Ovary (tissue), 9 donors: Measurements from ENCODE around the gene DNAJC1. TPM values are rescaled to one million over a fixed set of nuclear protein-coding genes. Genes with fewer than 3 reads are reported as not detected.
"Not testable (repeated sequence)": the region's sequence is repeated elsewhere in the genome, so short reads cannot be mapped to it uniquely, and the experiment has no call there.

ENCODE experiments used
- DNase-seq, 5 donors: peaks; one replicate each; pipeline ENCODE4 v3.0.0-alpha.2; 2019 to 2020
- H3K27ac ChIP-seq, 2 donors: fragments of 200-600 bp; one replicate each; pipeline versions ENCODE4 v1.5.1 to v1.8.0; 2019 to 2022
- H3K27me3 ChIP-seq: fragments of 200-600 bp; one replicate; pipeline ENCODE4 v1.8.0; 2022
- H3K36me3 ChIP-seq: fragments of 200-600 bp; sonication (generic); one replicate; pipeline ENCODE4 v1.5.1; 2019
- H3K4me1 ChIP-seq: one replicate; pipeline ENCODE4 v1.8.1; 2013; ENCODE audit warnings: mild to moderate bottlenecking, moderate library complexity; ENCODE audit not compliant: insufficient read depth
- H3K4me3 ChIP-seq: fragments of 200-600 bp; sonication (generic); one replicate; pipeline ENCODE4 v1.5.1; 2017
- H3K9me3 ChIP-seq, 2 donors: fragments of 200-600 bp in 1 of 2; sonication (generic) in 1 of 2; one replicate each; pipeline versions ENCODE4 v1.5.1 to v1.8.1; 2013 to 2019; ENCODE audit warnings: mild to moderate bottlenecking in 1 of 2, moderate library complexity in 1 of 2
- CTCF ChIP-seq, 3 donors: fragments of 450-650 bp in 2 of 3; fragments of 200-600 bp in 1 of 3; IDR thresholded peaks; one replicate each; pipeline versions ENCODE4 v1.5.1 to v1.8.0; 2016 to 2022; ENCODE audit warnings: antibody characterized with exemption in 3 of 3, mild to moderate bottlenecking in 1 of 3
- EP300 ChIP-seq: sonication (generic); formaldehyde crosslinking; IDR thresholded peaks from one replicate; pipeline ENCODE4 v1.6.1; 2017; ENCODE audit warnings: antibody characterized with exemption
- POLR2A ChIP-seq: fragments of 450-650 bp; IDR thresholded peaks from one replicate; pipeline ENCODE4 v1.6.1; 2017; ENCODE audit warnings: antibody characterized with exemption, mild to moderate bottlenecking, moderate library complexity
- WGBS, 3 donors: extraction: QIAGEN DNeasy Blood & Tissue Kit in 1 of 3; methylation state at CpG; one replicate each; pipeline versions ENCODE4 v1.1.5 to v1.1.7; 2013 to 2017; 5-methylcytosine and 5-hydroxymethylcytosine counted together
- intact Hi-C, 4 donors: fragments of 100-400 bp; cut with DNase I; formaldehyde crosslinking; loops; one replicate each; pipeline versions ENCODE4 v1.11.0 to v1.15.1; 2022 to 2023
- polyA plus RNA-seq, 2 donors: library from polyadenylated mRNA; stranded (reverse); fragments of 200-250 nt in 1 of 2; fragments of 350-450 nt in 1 of 2; fragmentation: Illumina TruSeq in 1 of 2; extraction: RNeasy Lipid Tissue Mini Kit (QIAGEN cat#74804) in 1 of 2; gene quantifications; one replicate each; pipeline ENCODE4 v1.2.3, GENCODE V29; 2013 to 2014
- total RNA-seq, 7 donors: library from RNA; depleted of rRNA in 2 of 7; stranded (reverse); fragments of >200 nt in 2 of 7; fragmentation: NEBNext Ultra II Directional in 3 of 7; extraction: Animal tissue kit (Norgen Biotek cat#: 25700) in 3 of 7; gene quantifications; one replicate each; pipeline versions ENCODE4 v1.1.0 to v1.2.4, GENCODE V29; 2016 to 2023
- donor health status: DM: no; HTN: no; CAD: no; lungs with moderate emphysema.
- donor health status: DM: no; HTN: no; CAD: no.
- donor health status: Bipolar disorder and iron deficiency.
- donor health status: DM: yes; HTN: yes; CAD: no.
- donor health status: DM: no; HTN: no; CAD: no.
- donor health status: DM: yes; HTN: yes; CAD: no.

The DNAJC1 gene
- total and polyA plus RNA-seq, 9 donors = 18.8 to 62.7 (median 21.0) TPM

GRCh38 chr10:22022257-22023032, 18.9 kb upstream of the DNAJC1 start:
- Histone ChIP-seq H3K4me1 (no peaks in the 10 kb centered on the region), H3K4me3 (no peak overlapping the region), H3K27me3 (no peaks in the 10 kb centered on the region), H3K27ac (no peak overlapping the region), H3K36me3 (no peaks in the 10 kb centered on the region), H3K9me3 (no peaks in the 10 kb centered on the region)
- no peak for DNase-seq
- intact Hi-C loops = no loop called here
- TF ChIP-seq EP300 (no peak), CTCF (IDR thresholded peaks at IDR 0.05) (no peak), POLR2A (no peak)
- 48 to 50% (median 49%) methylated on average over 8 of the region's 8 CpGs for WGBS, 3 donors

- DNase-seq, H3K4me1 ChIP-seq, intact Hi-C loops, H3K27me3 ChIP-seq, H3K4me3 ChIP-seq, H3K9me3 ChIP-seq, H3K36me3 ChIP-seq, H3K27ac ChIP-seq: not testable (repeated sequence)
- 93 to 98% (median 94%) methylated on average over 3 of the region's 3 CpGs for WGBS, 3 donors
Observed at GRCh38 chr10:22021144-22021543, 17.6 kb upstream of the DNAJC1 start.

DNA sequence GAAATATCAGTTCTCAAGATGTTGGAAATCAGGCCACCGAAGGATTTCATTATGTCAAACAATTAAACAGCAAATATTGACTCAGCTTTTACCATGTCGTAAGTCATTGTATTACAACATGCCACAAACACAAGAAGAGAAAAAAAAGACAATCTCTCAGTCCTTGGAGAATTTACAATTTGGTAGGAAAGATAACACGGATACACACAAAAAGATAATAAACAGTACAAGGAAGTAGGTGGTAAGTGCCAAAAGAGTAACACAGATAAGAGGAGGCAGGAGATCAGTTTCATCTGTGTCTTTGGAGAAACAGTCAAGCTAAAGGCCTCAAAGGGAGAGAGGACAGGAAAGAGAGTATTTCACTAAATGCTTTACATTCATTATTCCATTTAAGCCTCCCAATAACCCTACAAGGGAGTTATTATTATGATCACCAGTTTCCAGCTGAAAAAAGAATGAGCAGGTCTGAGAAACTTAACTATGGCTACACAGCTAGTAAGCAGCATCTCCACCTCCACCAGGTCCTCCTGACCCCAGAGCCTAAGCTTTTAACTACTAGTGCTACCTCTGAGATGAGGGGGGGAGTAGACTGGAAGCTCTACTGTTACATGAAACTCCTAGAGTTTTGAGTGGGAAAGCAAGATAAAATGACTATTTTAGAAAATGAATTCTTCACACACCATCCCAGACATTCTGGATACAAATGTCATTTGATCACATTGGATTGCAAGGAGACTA, 13.9 kb upstream of the DNAJC1 start:
- H3K27me3 ChIP-seq = no peaks in the 10 kb centered on the region
- no peaks in the 10 kb centered on the region for H3K4me1 ChIP-seq
- no peaks in the 10 kb centered on the region for H3K36me3 ChIP-seq
- no peak overlapping the region for H3K27ac ChIP-seq
- no peak for TF ChIP-seq POLR2A
- no peak for TF ChIP-seq CTCF (IDR thresholded peaks at IDR 0.05)
- TF ChIP-seq EP300 = no peak
- no peak for DNase-seq
- intact Hi-C loops = loop anchor here in 1 of 4 donors (10.0 kb wide), 1 partner anchor 967 kb away; no protein-coding TSS in a partner anchor
- H3K9me3 ChIP-seq = no peaks in the 10 kb centered on the region
- WGBS, 3 donors = 50 to 56% (median 55%) methylated on average over 3 of the region's 3 CpGs
- H3K4me3 ChIP-seq = no peak overlapping the region

- no peak overlapping the region for H3K4me3 ChIP-seq
- WGBS, 3 donors = 70 to 72% (median 71%) methylated on average over 5 of the region's 5 CpGs
- DNase-seq = no peak
- intact Hi-C loops = loop anchor here in 1 of 4 donors (10.0 kb wide), 1 partner anchor 969 kb away; no protein-coding TSS in a partner anchor
- H3K9me3 ChIP-seq = no peaks in the 10 kb centered on the region
- no peak overlapping the region for H3K27ac ChIP-seq
- no peak for TF ChIP-seq CTCF (IDR thresholded peaks at IDR 0.05)
- TF ChIP-seq POLR2A = no peak
- TF ChIP-seq EP300 = no peak
- H3K27me3 ChIP-seq = no peaks in the 10 kb centered on the region
- no peaks in the 10 kb centered on the region for H3K4me1 ChIP-seq
- no peaks in the 10 kb centered on the region for H3K36me3 ChIP-seq
Observed at GRCh38 chr10:22016046-22016705, 12.6 kb upstream of the DNAJC1 start.
